ENCODE results near the gene IGF1. TPM values are rescaled to one million over a fixed set of nuclear protein-coding genes. Genes with fewer than 3 reads are reported as not detected.

The IGF1 gene
- total RNA-seq, 6 donors from 2014 or later = 1.0 to 23.9 (median 5.0) TPM

GRCh38 chr12:102439426-102440405 is 40.6 kb downstream of the IGF1 start:
- Histone ChIP-seq H3K27ac (no peak overlapping the region), H3K27me3 (no peaks in the 10 kb centered on the region), H3K36me3 (no peaks in the 10 kb centered on the region), H3K4me1 (no peaks in the 10 kb centered on the region), H3K9me3 (no peaks in the 10 kb centered on the region), H3K4me3 (no peak overlapping the region)
- DNase-seq = no peak
- TF ChIP-seq CTCF (IDR thresholded peaks at IDR 0.05) = no peak
- no peak for TF ChIP-seq POLR2A (IDR thresholded peaks at IDR 0.05)
- TF ChIP-seq EP300 (IDR thresholded peaks at IDR 0.05) = no peak
- no peak for TF ChIP-seq POLR2AphosphoS5 (IDR thresholded peaks at IDR 0.05)
- 67 to 73% methylated on average over 11 of the region's 11 CpGs for WGBS, 2 donors
- no peak for ATAC-seq (ENCODE audit: low FRiP score in 2 of 2)

- TF ChIP-seq POLR2AphosphoS5 (IDR thresholded peaks at IDR 0.05) (no peak), CTCF (IDR thresholded peaks at IDR 0.05) (no peak), EP300 (IDR thresholded peaks at IDR 0.05) (no peak), POLR2A (IDR thresholded peaks at IDR 0.05) (no peak)
- H3K36me3 ChIP-seq = no peaks in the 10 kb centered on the region
- no peaks in the 10 kb centered on the region for H3K27me3 ChIP-seq
- ATAC-seq (ENCODE audit: low FRiP score in 2 of 2) (no peak), DNase-seq (no peak)
- no peak overlapping the region for H3K4me3 ChIP-seq
- H3K9me3 ChIP-seq = no peaks in the 10 kb centered on the region
- no peaks in the 10 kb centered on the region for H3K4me1 ChIP-seq
- no peak overlapping the region for H3K27ac ChIP-seq
- WGBS, 2 donors = 55 to 61% methylated on average over 2 of the region's 2 CpGs
These were observed 41.5 kb downstream of the IGF1 start for GRCh38 chr12:102438827-102439210.

GRCh38 chr12:102438047-102438826 is 42.1 kb downstream of the IGF1 start:
- Histone ChIP-seq H3K36me3 (no peaks in the 10 kb centered on the region), H3K27me3 (no peaks in the 10 kb centered on the region), H3K27ac (no peak overlapping the region), H3K4me3 (no peak overlapping the region), H3K4me1 (no peaks in the 10 kb centered on the region), H3K9me3 (no peaks in the 10 kb centered on the region)
- 77% methylated on average over 11 of the region's 11 CpGs for WGBS, 2 donors
- ATAC-seq (ENCODE audit: low FRiP score in 2 of 2) = no peak
- no peak for DNase-seq
- TF ChIP-seq CTCF (IDR thresholded peaks at IDR 0.05) = no peak

GRCh38 chr12:102437511-102437910 is 42.9 kb downstream of the IGF1 start:
- ATAC-seq (ENCODE audit: low FRiP score in 2 of 2) (no peak), DNase-seq (no peak)
- no peaks in the 10 kb centered on the region for H3K27me3 ChIP-seq
- no peak overlapping the region for H3K4me3 ChIP-seq
- no peak overlapping the region for H3K27ac ChIP-seq
- no peak for TF ChIP-seq EP300 (IDR thresholded peaks at IDR 0.05)
- H3K36me3 ChIP-seq = no peaks in the 10 kb centered on the region
- H3K9me3 ChIP-seq = no peaks in the 10 kb centered on the region
- H3K4me1 ChIP-seq = no peaks in the 10 kb centered on the region
- 80 to 81% methylated on average over 3 of the region's 3 CpGs for WGBS, 2 donors

GRCh38 chr12:102436867-102437266 is 43.5 kb downstream of the IGF1 start:
- Histone ChIP-seq H3K36me3 (no peaks in the 10 kb centered on the region), H3K27me3 (no peaks in the 10 kb centered on the region), H3K9me3 (no peaks in the 10 kb centered on the region), H3K27ac (no peak overlapping the region), H3K4me3 (no peak overlapping the region), H3K4me1 (no peaks in the 10 kb centered on the region)
- 48 to 58% methylated on average over 4 of the region's 4 CpGs for WGBS, 2 donors
- DNase-seq (no peak), ATAC-seq (ENCODE audit: low FRiP score in 2 of 2) (no peak)
- TF ChIP-seq EP300 (IDR thresholded peaks at IDR 0.05) (no peak), POLR2A (IDR thresholded peaks at IDR 0.05) (no peak), CTCF (IDR thresholded peaks at IDR 0.05) (no peak), POLR2AphosphoS5 (IDR thresholded peaks at IDR 0.05) (no peak)

All from upper lobe of left lung (tissue), 6 donors.